HT1080 (cell line): ENCODE results near the gene ATP6V1G3. TPM values are rescaled to one million over a fixed set of nuclear protein-coding genes. Genes with fewer than 3 reads are reported as not detected.
"Not testable (repeated sequence)": the region's sequence is repeated elsewhere in the genome, so short reads cannot be mapped to it uniquely, and the experiment has no call there.

Source experiments
- DNase-seq: peaks from one replicate; pipeline ENCODE4 v3.0.0-alpha.2; 2015; ENCODE audit warnings: low read depth
- polyA plus RNA-seq, 2 experiments: library from polyadenylated mRNA; depleted of rRNA; stranded (reverse); fragments of >200 nt; gene quantifications; 2 replicates each; pipeline ENCODE4 v1.2.3, GENCODE V29; 2015
- total RNA-seq: library from RNA; depleted of rRNA; stranded (reverse); fragments of >200 nt; shearing (Covaris generic); gene quantifications from 2 replicates; pipeline ENCODE4 v1.2.3, GENCODE V29; 2014; rRNA removed

The ATP6V1G3 gene, protein sequence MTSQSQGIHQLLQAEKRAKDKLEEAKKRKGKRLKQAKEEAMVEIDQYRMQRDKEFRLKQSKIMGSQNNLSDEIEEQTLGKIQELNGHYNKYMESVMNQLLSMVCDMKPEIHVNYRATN
- not detected in 2 replicates for total RNA-seq
- not detected in 2 replicates for polyA plus RNA-seq (2015; cell fraction: cytosol; rRNA removed)
- polyA plus RNA-seq (2015; cell fraction: nucleus; rRNA removed): not detected in 2 replicates

DNA sequence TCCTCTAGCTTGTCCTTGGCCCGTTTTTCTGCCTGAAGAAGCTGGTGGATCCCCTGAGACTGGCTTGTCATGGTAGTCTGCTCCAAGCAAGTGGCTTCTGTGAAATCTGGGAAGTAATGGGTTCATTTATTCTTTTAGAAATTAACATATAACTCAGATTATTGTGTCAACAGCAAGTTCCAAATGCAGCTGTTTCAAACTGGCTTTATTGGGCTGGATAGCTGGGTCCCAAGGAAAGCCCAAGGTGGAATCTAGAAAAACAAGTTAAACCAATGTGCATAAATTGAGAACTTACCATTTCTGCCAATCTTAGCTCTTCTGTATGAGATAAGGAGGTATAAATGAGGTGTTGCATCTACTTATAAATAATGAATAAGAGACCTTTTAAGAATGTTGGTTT is at the start of gene ATP6V1G3:
Gene ATP6V1G3, minus strand, starts transcription at position 101 of the 400 bp plus-strand sequence. Its CDS starts 30 bp downstream, at position 71.
- no peak for DNase-seq

DNA sequence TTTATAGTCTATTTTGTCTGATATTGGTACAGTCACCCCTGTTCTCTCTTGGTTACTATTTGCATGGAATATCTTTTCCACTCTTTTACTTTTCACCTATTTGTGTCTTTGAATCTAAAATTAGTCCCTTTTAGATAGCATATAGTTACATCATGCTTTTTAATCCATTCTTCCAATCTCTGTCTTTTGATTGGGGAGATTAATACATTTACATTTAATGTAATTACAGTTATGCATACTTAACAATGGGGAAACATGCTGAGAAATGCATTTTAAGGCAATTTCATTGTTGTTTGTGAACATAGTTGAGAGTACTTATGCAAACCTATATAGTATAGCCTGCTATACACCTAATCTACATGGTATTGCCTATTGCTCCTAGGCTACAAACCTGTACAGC is 48.4 kb upstream of the ATP6V1G3 start:
- DNase-seq: no peak

DNA sequence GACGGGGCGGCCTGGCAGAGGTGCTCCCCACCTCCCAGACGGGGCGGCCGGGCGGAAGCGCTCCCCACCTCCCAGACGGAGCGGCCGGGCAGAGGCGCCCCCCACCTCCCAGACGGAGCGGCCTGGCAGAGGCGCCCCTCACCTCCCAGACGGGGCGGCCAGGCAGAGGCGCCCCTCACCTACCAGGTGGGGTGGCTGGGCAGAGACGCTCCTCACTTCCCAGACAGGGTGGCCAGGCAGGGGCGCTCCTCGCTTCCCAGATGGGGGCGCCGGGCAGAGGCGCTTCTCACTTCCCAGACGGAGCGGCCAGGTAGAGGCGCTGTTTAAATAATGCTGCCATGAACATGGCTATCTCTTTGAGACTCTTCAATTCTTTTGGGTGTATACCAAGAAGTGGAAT is 43.7 kb upstream of the ATP6V1G3 start:
- no peak for DNase-seq

GRCh38 chr1:198583209-198583802 is 42.8 kb upstream of the ATP6V1G3 start:
- DNase-seq: not testable (repeated sequence)

GRCh38 chr1:198577444-198577843 is 37.0 kb upstream of the ATP6V1G3 start:
- DNase-seq: peak; percentile 76

- DNase-seq: peak; percentile 31
Measured at GRCh38 chr1:198575798-198576641, 35.5 kb upstream of the ATP6V1G3 start.

DNA sequence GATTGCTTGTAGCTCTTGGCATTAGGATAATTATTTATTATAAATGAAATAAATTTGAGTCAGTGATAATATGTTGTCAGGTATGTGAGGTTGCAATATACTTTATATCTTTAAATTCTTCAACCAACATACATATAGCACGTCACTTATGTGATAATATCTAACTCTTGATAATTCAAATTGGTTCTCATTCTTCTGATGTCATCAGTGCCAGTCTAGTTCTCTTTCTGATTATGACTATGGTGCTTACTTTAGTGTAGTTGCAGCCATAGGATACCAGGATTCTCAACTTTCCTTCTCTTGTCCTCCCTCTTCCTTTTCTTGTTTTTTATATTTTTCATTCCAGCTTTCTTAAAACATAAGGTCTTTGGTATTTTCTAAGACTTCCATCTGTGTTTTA is 34.8 kb upstream of the ATP6V1G3 start:
- no peak for DNase-seq

DNA sequence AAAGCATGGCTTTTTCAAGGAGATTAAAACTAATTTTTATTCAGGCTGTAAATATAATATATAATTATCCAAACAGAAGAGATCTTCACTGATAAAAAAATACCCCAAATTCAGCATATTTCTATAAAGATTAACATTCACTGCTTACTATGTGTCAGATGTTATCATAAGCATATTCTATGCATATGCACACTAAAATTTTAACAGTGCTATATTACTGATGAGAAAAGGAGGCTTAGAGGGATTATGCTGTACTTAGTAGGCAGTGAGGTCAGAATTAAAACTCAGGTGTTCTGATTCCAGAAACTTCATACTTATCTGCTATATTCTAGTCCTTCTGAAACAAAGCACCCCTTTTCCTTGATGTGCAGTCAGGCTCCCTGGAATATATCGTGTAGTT is 33.8 kb upstream of the ATP6V1G3 start:
- DNase-seq: no peak

GRCh38 chr1:198564716-198565115 is 24.2 kb upstream of the ATP6V1G3 start:
- no peak for DNase-seq

- DNase-seq: no peak
Measured at GRCh38 chr1:198564157-198564556, 23.7 kb upstream of the ATP6V1G3 start.

DNA sequence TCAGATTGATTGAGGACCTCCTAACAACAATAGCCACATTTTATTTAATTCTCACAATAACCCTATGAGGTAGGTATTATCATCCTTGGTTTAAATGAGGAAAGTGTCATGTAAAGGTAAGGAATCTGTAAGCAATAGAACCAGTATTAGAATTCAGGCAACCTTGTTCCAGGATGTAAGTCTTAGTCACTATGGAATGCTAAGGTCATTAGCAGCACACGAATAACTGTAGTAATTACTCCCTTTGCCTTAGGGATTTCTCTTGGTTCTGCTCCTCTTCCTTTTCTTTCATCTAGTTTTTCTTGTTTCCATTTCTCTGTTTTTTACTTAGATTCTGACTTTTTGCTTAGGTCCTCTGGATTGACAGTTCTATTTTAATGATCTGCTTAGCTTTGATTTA is 23.1 kb upstream of the ATP6V1G3 start:
- DNase-seq: peak; percentile 24

GRCh38 chr1:198560161-198560560 is 19.7 kb upstream of the ATP6V1G3 start:
- DNase-seq: peak; percentile 7

DNA sequence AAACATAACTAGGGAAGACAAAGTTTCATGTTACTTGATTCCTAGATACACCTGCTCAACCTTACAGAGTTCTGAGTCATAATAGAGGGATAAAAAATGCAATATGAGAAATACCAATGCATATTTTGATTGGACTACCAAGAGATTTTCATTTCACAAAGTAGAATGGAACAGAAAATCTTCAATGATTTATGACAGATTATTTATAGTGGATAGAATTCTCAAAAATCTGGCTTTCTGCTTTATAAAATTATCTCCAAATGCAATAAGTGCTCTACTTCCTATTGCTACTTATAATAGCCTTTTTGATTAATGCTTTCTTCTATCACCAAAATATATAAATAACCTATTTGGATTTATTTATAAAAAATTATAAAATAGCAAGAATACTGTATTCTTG is 18.9 kb upstream of the ATP6V1G3 start:
- no peak for DNase-seq

GRCh38 chr1:198558402-198558801 is 17.9 kb upstream of the ATP6V1G3 start:
- no peak for DNase-seq

- DNase-seq: no peak
Measured at GRCh38 chr1:198556971-198557370, 16.5 kb upstream of the ATP6V1G3 start.

GRCh38 chr1:198552668-198553416 is 12.4 kb upstream of the ATP6V1G3 start:
- DNase-seq: no peak

- no peak for DNase-seq
Measured at GRCh38 chr1:198550941-198551524, 10.6 kb upstream of the ATP6V1G3 start.

GRCh38 chr1:198549866-198550265 is 9.4 kb upstream of the ATP6V1G3 start:
- no peak for DNase-seq

DNA sequence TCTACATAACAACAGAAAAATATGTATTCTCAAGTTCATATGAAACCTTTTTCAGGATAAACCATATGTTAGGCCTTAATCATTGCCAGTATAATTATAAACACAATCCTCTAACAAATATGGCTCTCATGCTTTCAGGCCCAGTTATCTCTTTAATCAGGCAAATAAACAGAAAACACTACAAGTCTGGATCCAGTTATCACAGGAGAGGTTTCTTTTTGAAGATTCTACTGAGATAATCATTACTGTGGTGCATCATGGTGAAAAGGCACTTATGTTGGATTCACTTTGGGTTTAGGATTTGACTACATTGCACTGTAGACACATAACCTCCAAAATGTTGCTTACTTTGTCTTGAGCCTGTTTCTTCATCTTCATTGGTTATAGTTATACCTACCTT is 8.4 kb upstream of the ATP6V1G3 start:
- DNase-seq: no peak

GRCh38 chr1:198545156-198545555 is 4.7 kb upstream of the ATP6V1G3 start:
- DNase-seq: no peak

- no peak for DNase-seq
Measured at GRCh38 chr1:198544265-198544664, 3.8 kb upstream of the ATP6V1G3 start.
